A204.1 (cell line): ENCODE measurements around the gene TSC1.
"Not testable (repeated sequence)": the region's sequence is repeated elsewhere in the genome, so short reads cannot be mapped to it uniquely, and the experiment has no call there.

Source experiments
- FAIRE-seq: peaks from 2 replicates; lab custom pipeline; 2012; peaks lifted over from hg19 to GRCh38; lab: Jason Lieb, UNC

Gene TSC1

GRCh38 chr9:132944294-132945185 lies at the start of gene TSC1:
Gene TSC1, minus strand, starts transcription at chr9:132944616. Its CDS starts 15,744 bp downstream, at chr9:132928872.
- no peak for FAIRE-seq

GRCh38 chr9:132993511-132993939 lies 49.1 kb upstream of the TSC1 start:
- FAIRE-seq, result no peak

GRCh38 chr9:132991351-132992300 lies 47.2 kb upstream of the TSC1 start:
- no peak for FAIRE-seq

- no peak for FAIRE-seq
Measured at GRCh38 chr9:132990781-132991180, 46.4 kb upstream of the TSC1 start.

- FAIRE-seq, result not testable (repeated sequence)
Measured at GRCh38 chr9:132989998-132990557, 45.7 kb upstream of the TSC1 start.

- FAIRE-seq, result no peak
Measured at GRCh38 chr9:132989414-132989996, 45.1 kb upstream of the TSC1 start.

GRCh38 chr9:132989014-132989310 lies 44.5 kb upstream of the TSC1 start:
- no peak for FAIRE-seq

GRCh38 chr9:132988244-132989013 lies 44.0 kb upstream of the TSC1 start:
- FAIRE-seq, result no peak

- FAIRE-seq, result no peak
Measured at GRCh38 chr9:132986640-132987620, 42.5 kb upstream of the TSC1 start.

GRCh38 chr9:132986114-132986513 lies 41.7 kb upstream of the TSC1 start:
- FAIRE-seq, result no peak

- no peak for FAIRE-seq
Measured at GRCh38 chr9:132985489-132985888, 41.1 kb upstream of the TSC1 start.

GRCh38 chr9:132985071-132985350 lies 40.6 kb upstream of the TSC1 start:
- FAIRE-seq, result no peak

- no peak for FAIRE-seq
Measured at GRCh38 chr9:132984202-132985070, 40.0 kb upstream of the TSC1 start.

- FAIRE-seq, result no peak
Measured at GRCh38 chr9:132983491-132984201, 39.2 kb upstream of the TSC1 start.

GRCh38 chr9:132982458-132982857 lies 38.0 kb upstream of the TSC1 start:
- FAIRE-seq, result no peak

GRCh38 chr9:132980157-132980556 lies 35.7 kb upstream of the TSC1 start:
- no peak for FAIRE-seq

- FAIRE-seq, result no peak
Measured at GRCh38 chr9:132978451-132979131, 34.2 kb upstream of the TSC1 start, which contains the start of gene GFI1B. Gene GFI1B, plus strand, starts transcription at chr9:132978694. Its CDS starts 7,985 bp downstream, at chr9:132986679.

GRCh38 chr9:132978112-132978450 lies 33.7 kb upstream of the TSC1 start:
- no peak for FAIRE-seq
